ENCODE measurements around the gene CSNK2A1.
"Not testable (repeated sequence)": the region's sequence is repeated elsewhere in the genome, so short reads cannot be mapped to it uniquely, and the experiment has no call there.

The CSNK2A1 gene

GRCh38 chr20:531608-532007, 12.0 kb downstream of the CSNK2A1 start:
- DNase-seq: no peak

- no peak for DNase-seq
Measured at GRCh38 chr20:530321-530720, 13.3 kb downstream of the CSNK2A1 start.

GRCh38 chr20:528923-529604, 14.5 kb downstream of the CSNK2A1 start:
- no peak for DNase-seq

GRCh38 chr20:527571-527886, 16.1 kb downstream of the CSNK2A1 start:
- DNase-seq: no peak

- DNase-seq: no peak
Measured at GRCh38 chr20:521860-522259, 21.7 kb downstream of the CSNK2A1 start.

- DNase-seq: no peak
Measured at GRCh38 chr20:519999-520398, 23.6 kb downstream of the CSNK2A1 start.

GRCh38 chr20:517221-517620, 26.4 kb downstream of the CSNK2A1 start:
- DNase-seq: no peak

GRCh38 chr20:516799-517198, 26.8 kb downstream of the CSNK2A1 start:
- no peak for DNase-seq

- DNase-seq: no peak
Measured at GRCh38 chr20:515696-516095, 27.9 kb downstream of the CSNK2A1 start.

GRCh38 chr20:513429-513828, 30.2 kb downstream of the CSNK2A1 start:
- DNase-seq: no peak

GRCh38 chr20:510328-511057, 33.1 kb downstream of the CSNK2A1 start:
- not testable (repeated sequence) for DNase-seq

GRCh38 chr20:508364-508787, 35.2 kb downstream of the CSNK2A1 start:
- not testable (repeated sequence) for DNase-seq

- DNase-seq: no peak
Measured at GRCh38 chr20:507761-508332, 35.7 kb downstream of the CSNK2A1 start.

- peak in 1 of 2 experiments; percentile 6 for DNase-seq
Measured at GRCh38 chr20:507006-507758, 36.4 kb downstream of the CSNK2A1 start.

- DNase-seq: no peak
Measured at GRCh38 chr20:504632-505075, 38.9 kb downstream of the CSNK2A1 start.

GRCh38 chr20:503048-503737, 40.4 kb downstream of the CSNK2A1 start:
- DNase-seq: no peak

GRCh38 chr20:497979-498378, 45.6 kb downstream of the CSNK2A1 start:
- no peak for DNase-seq

- DNase-seq: no peak
Measured at GRCh38 chr20:496126-496696, 47.4 kb downstream of the CSNK2A1 start.

- DNase-seq: no peak
Measured at GRCh38 chr20:492159-492558, 51.4 kb downstream of the CSNK2A1 start.

- no peak for DNase-seq
Measured at GRCh38 chr20:487655-488054, 55.9 kb downstream of the CSNK2A1 start.

GRCh38 chr20:483815-484644, 59.6 kb downstream of the CSNK2A1 start:
- DNase-seq: peak in 1 of 2 experiments; percentile 10

GRCh38 chr20:481167-481566, 62.4 kb downstream of the CSNK2A1 start:
- no peak for DNase-seq

All from NCI-H2081 (cell line).